ENCODE results near the gene DHX34. TPM values are rescaled to one million over a fixed set of nuclear protein-coding genes. Genes with fewer than 3 reads are reported as not detected.
"Not testable (repeated sequence)": the region's sequence is repeated elsewhere in the genome, so short reads cannot be mapped to it uniquely, and the experiment has no call there.

DHX34 gene
- polyA plus RNA-seq (2013, experiment 1 of 2; ENCODE audit: insufficient read length) = 12.3 TPM
- polyA plus RNA-seq (2013, experiment 2 of 2; ENCODE audit: insufficient read length) = 13.3 TPM

- DNase-seq = peak; percentile 99
These were observed at the start of gene DHX34 for GRCh38 chr19:47348819-47349795. Gene DHX34, plus strand, starts transcription at chr19:47349315. Its CDS starts 3,716 bp downstream, at chr19:47353031.

GRCh38 chr19:47300867-47301266 is 48.2 kb upstream of the DHX34 start:
- not testable (repeated sequence) for DNase-seq

DNA sequence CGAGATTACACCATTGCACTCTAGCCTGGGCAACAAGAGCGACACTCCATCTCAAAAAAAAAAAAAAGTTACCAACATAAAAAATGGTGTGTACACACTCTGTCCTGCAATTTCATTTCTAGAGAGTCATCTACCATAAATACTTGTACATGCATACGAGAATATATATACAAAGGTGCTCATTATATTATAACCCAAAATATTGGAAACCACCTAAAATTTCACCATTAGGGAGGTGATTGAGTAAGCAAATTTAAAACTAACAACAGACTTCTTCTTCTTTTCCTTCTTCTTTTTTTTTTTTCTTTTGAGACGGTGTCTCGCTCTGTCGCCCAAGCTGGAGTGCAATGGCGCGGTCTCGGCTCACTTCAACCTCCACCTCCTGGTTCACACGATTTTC is 46.9 kb upstream of the DHX34 start:
- DNase-seq = no peak

DNA sequence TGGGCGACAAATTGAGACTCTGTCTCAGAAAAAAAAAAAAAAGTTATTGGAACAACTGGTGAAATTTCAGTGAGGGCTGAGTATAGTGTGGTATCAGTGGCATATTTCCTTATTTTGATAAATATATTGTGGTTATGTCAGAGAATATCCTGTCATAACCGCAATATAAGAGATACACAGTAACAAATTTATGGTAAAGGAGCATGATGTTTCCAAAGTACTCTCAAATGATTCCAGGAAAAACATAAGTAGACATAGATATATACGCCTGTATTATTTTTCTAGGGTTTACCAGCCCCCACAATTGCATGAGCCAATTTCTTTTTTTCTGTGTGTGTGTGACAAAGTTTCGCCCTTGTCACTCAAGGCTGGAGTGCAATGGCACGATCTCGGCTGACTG is 45.1 kb upstream of the DHX34 start:
- no peak for DNase-seq

GRCh38 chr19:47305309-47305751 is 43.8 kb upstream of the DHX34 start:
- DNase-seq = peak; percentile 91

DNA sequence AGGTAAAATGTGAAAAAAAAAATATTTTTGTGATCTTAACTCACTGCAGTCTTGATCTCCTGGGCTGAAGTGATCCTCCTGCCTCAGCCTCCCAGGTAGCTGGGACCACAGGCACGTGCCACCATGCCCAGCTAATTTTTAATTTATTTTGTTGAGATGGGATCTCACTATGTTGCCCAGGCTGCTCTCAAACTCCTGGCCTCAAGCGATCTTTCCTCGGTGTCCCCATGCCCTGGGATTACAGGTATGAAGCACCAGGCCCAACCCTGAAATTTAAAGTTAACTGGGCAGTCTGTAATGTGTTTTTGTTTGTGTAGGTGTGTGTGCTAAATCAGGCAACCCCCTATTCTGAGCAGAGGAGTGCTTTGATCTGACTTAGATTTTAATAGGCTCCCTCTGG is 42.8 kb upstream of the DHX34 start:
- no peak for DNase-seq

DNA sequence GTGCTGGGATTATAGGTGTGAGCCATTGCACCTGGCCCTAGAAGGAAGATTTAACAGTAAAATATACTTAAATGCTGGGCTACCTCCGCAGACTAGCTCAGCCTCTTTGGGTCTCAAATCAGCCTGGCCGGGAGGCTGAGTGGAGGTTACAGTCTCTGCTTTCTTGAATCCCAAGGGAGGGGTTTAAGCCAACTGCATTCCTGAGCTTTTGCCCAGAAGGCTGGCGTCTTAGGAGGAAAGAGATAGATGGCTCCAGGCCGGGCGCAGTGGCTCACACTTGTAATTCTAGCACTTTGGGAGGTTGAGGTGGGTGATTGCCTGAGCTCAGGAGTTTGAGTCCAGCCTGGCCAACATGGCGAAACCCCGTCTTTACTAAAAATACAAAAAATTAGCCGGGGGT is 40.1 kb upstream of the DHX34 start:
- DNase-seq = no peak

DNA sequence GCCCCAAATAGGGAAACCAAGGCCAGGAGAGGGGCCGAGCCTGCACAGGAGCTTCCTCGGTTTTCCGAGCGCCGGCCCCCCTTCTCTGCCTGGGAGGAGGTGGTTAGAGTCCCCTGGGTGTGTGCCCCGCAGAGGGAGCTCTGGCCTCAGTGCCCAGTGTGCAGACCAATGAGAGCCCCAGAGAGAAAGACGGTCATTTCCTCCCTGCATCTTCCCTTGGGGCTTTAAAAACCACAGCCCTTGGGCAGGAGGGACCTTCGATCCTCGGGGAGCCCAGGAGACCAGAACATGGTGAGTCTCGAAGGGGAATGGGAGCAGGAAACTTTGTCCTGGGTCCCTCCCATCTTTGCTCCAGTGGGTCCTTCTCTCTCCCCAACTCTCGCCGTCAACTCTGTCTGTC is 39.5 kb upstream of the DHX34 start, which contains the start of gene C5AR1:
Gene C5AR1, plus strand, starts transcription at position 254 of the 400 bp plus-strand sequence. Its CDS starts 35 bp downstream, at position 289.
- no peak for DNase-seq

- no peak for DNase-seq
These were observed 38.8 kb upstream of the DHX34 start for GRCh38 chr19:47310323-47310722.

DNA sequence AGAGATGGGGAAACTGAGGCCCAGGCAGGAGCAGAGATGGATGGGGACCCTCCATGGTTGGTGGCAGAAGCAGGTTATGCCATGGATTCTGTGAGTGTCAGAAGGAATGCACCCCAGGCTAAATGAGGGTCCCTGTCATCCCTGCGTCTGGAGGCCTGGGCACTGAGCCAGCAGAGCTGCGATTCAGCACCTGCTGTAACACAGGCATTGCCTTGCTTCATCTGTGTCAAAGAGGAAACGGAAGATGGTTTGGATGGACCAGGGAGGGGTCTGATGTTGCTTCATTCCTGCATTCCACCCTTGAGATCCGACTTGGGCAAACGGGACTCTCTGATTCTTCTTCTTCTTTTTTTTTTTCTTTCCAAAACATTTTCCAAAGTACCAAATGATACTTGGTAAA is 38.3 kb upstream of the DHX34 start:
- peak; percentile 39 for DNase-seq

- DNase-seq = no peak
These were observed 36.6 kb upstream of the DHX34 start for GRCh38 chr19:47312366-47313006.

GRCh38 chr19:47313754-47314295 is 35.3 kb upstream of the DHX34 start:
- DNase-seq = no peak

DNA sequence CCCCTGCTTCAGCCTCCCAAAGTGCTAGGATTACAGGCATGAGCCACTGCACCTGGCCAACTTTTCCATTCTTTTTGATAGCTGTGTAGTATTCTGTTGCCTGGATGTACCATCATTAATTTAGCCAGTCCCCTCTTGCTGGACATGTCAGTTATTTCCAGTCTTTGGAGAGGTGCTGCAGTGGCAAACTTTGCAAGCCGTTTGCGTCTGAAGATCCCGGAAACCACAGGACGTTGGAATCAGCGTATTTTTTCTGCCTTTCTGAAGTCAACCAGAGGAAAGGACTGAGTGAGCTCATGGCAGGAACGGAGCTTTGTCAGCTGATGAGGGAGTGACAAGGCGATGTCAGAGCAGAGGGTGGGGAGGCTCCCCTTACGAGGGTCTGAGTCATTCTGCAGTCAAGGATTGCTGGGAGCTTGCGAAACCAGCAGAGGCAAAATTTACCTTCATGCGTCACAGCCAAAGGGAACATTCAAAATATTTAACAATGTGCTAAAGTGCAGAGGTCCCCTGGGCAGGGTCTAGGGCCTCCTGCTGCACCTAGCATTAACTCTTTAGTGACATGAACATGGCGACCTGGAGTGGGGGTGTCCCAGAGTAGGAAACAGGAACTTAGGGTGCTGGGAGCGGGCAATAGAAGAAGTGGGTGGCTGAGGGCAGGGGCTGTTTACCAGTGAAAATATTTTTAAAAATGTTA is 33.8 kb upstream of the DHX34 start:
- DNase-seq = peak; percentile 88

- DNase-seq = no peak
These were observed 32.6 kb upstream of the DHX34 start for GRCh38 chr19:47316513-47316912.

- DNase-seq = no peak
These were observed 28.9 kb upstream of the DHX34 start for GRCh38 chr19:47319923-47320871.

GRCh38 chr19:47321630-47322029 is 27.5 kb upstream of the DHX34 start:
- DNase-seq = no peak

- DNase-seq = no peak
These were observed 27.1 kb upstream of the DHX34 start for GRCh38 chr19:47322058-47322457.

DNA sequence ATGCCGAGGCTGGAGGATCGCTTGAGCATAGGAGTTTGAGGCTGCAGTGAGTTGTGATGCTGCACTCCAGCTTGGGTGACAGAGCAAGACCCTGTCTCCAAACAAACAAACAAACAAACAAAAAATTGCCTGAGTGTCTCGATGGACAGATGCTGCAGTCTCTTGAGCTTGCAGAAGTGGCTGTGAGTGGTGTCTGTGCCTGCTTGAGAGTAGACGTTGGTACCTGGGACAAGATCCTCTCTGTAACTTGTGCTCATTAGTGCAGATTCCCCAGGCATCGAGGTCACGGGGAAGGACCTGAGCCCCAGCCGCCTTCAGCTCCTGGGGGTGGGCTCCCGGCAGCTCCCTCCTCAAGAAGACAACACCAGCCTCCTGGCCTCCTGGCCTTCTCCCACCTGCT is 25.7 kb upstream of the DHX34 start:
- no peak for DNase-seq

GRCh38 chr19:47323872-47324271 is 25.2 kb upstream of the DHX34 start:
- no peak for DNase-seq

GRCh38 chr19:47324502-47324901 is 24.6 kb upstream of the DHX34 start:
- DNase-seq = no peak

- DNase-seq = no peak
These were observed 18.6 kb upstream of the DHX34 start for GRCh38 chr19:47330466-47330869.
